ENCODE measurements around the gene FHOD3.

DNA sequence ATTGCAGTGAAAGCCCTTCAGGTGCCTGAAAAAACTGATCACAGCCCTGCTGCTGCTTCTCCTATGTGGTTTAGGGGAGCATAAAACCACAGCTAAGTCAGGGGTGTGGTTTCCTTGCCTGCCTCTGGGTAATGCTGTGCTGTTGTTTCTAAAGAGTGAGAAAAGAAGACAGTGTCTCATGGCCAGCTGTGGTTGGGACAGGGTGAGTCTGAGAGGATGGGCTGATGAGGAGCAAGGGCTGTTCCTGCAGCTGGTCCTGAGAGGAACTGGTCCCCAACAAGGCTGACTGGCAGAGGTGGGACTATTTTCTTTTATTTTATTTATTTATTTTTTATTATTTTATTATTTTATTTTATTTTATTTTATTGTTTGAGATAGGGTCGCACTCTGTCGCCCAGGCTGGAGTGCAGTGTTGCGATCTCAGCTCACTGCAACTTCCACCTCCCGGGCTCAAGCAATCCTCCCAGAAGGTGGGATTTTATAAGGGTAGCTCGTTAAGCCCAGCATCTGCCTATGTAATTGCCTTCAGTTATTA is 236.7 kb downstream of the FHOD3 start:
- TF ChIP-seq, protein P1, sequence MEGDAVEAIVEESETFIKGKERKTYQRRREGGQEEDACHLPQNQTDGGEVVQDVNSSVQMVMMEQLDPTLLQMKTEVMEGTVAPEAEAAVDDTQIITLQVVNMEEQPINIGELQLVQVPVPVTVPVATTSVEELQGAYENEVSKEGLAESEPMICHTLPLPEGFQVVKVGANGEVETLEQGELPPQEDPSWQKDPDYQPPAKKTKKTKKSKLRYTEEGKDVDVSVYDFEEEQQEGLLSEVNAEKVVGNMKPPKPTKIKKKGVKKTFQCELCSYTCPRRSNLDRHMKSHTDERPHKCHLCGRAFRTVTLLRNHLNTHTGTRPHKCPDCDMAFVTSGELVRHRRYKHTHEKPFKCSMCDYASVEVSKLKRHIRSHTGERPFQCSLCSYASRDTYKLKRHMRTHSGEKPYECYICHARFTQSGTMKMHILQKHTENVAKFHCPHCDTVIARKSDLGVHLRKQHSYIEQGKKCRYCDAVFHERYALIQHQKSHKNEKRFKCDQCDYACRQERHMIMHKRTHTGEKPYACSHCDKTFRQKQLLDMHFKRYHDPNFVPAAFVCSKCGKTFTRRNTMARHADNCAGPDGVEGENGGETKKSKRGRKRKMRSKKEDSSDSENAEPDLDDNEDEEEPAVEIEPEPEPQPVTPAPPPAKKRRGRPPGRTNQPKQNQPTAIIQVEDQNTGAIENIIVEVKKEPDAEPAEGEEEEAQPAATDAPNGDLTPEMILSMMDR (IDR thresholded peaks at IDR 0.05), result no peak
- no peak for TF ChIP-seq EZH2 (IDR thresholded peaks at IDR 0.05; ENCODE audit: borderline replicate concordance, insufficient read depth, low read depth, low read length, poor library complexity, severe bottlenecking)

All from B cell (primary cell).